Inflammatory macrophage (primary cell): ENCODE results near the gene IRF2.
A peak's percentile ranks its signal among the peaks of the same experiment; 100 is the strongest.

Experiments
- DNase-seq, 2 donors: peaks; one replicate each; pipeline ENCODE4 v3.0.0-alpha.2; 2020 to 2022

IRF2 gene

GRCh38 chr4:184386271-184386781, 88.0 kb downstream of the IRF2 start:
- DNase-seq = no peak

GRCh38 chr4:184385705-184386141, 88.6 kb downstream of the IRF2 start:
- no peak for DNase-seq

GRCh38 chr4:184384810-184385557, 89.4 kb downstream of the IRF2 start:
- DNase-seq = no peak

- peak; percentile 31 to 55 for DNase-seq
These were observed 90.1 kb downstream of the IRF2 start for GRCh38 chr4:184384056-184384809.

- DNase-seq = peak; percentile 39 to 77
These were observed 90.8 kb downstream of the IRF2 start for GRCh38 chr4:184383497-184384055.

- DNase-seq = no peak
These were observed 92.0 kb downstream of the IRF2 start for GRCh38 chr4:184382189-184382846.

GRCh38 chr4:184380707-184381106, 93.6 kb downstream of the IRF2 start:
- DNase-seq = no peak

DNA sequence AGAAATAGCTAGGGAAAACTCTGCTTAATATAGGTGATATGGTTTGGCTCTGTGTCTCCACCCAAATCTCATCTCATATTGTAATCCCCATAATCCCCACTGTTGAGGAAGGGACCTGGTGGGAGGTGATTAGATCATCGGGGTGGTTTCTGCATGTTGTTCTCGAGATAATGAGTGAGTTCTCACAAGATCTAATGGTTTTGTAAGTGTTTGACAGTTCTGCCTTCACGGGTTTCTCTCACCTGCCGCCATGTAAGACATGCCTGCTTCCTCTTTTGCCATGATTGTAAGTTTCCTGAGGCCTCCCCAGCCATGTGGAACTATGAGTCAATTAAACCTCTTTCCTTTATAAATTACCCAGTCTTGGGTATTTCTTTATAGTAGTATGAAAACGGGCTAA, 94.1 kb downstream of the IRF2 start:
- peak in 1 of 2 donors; percentile 35 for DNase-seq

DNA sequence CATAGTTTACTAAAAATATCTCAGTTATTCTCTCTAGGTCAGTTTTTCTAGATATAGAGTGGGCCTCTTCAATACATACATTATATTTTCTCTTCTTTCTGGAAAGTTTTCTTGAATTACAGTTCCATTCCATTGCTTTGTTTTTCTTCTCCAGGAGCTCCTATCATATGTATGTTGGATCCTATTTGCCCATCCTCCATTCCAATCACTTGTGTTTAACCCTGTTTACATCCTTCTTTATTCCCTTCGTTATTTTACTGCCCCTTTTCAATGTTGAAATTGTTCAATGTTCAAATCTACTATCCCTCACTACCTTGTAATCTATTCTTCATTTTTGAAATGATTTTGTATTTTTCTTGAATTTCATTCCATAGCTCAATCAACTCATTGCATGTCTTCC, 97.4 kb downstream of the IRF2 start:
- DNase-seq = no peak

DNA sequence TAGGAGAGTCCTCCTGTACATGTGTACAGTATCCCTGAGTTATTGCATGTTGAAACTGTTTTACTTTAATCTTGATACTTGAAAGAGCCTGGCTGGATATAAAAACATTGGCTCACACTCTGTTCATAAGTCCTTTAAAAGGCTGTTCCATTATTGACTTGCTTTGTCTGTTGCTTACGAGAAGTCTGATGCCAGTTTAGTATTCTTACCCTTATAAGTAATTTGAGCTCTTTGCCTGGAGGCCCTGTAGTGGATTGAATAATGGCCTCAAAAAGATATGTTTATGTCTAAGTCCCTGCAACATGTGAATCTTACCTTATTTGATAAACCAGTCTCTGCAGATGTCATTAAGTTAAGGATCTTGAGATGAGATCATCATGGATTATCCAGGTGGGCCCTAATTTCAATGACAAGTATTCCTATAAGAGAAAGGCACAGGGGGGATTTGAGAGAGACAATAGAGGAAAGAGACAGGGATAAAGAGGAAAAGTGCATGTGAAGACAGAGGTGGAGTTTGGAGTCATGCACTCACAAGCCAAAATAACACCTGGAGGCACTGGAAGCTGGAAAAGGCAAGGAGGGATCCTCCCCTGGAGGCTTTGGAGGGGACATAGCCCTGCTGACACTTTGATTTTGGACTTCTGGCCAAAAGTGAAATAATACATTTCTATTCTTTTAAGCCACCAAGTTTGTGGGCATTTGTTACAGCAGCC, 98.1 kb downstream of the IRF2 start:
- DNase-seq = no peak

GRCh38 chr4:184375623-184376022, 98.7 kb downstream of the IRF2 start:
- DNase-seq = peak in 1 of 2 donors; percentile 22

- peak in 1 of 2 donors; percentile 9 for DNase-seq
These were observed 99.3 kb downstream of the IRF2 start for GRCh38 chr4:184375027-184375426.

GRCh38 chr4:184373886-184374405, 100.4 kb downstream of the IRF2 start:
- no peak for DNase-seq

DNA sequence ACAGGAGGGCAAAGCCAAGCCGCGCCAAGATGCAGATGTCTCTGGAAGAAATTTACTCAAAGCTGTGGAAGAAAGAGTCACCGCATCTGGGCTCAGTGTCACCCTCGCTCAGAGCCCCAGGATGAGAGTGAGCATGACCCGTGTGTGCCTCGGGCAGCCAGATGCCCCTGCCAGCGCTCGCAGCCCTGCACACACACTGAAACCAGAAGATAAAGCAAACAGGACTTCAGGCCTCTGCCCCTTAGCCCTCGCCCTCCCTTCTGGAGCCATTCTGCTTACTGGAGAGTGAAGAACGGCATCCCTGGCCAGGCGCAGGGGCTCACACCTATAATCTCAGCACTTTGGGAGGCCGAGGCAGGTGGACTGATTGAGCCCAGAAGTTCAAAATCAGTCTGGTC, 103.0 kb downstream of the IRF2 start:
- DNase-seq = no peak

DNA sequence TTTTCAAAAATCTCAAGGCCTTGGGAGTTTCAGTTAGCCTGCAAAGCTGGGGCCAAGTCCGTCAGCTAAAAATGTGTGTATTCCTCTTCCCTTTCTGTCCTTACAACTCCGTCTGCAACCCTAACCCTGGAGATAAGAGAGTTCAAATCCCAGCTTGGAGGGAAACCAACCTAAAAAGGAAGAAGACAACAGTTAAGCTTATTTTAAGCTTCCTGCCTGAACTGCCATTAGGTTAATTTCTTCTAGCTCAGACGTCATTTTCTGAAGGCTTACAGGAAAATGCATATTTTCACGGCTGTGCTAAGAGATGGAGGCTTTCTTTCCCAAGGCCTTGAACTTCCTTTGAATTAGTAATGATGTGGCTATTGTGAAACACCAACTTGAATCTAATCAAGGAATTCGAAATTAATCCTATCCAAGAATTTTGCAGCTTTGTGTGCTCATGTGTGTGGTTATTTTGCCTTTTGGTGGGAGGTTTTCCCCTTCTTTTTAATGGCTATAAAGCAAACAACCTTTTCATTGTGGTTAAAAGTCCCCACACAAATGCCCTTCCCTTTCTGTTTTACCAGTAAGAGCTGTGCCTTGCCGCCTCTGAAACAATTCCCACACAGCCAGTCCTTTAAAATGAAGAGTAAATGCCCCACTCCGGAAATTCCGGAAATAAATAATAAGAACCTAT, 103.5 kb downstream of the IRF2 start:
- no peak for DNase-seq

DNA sequence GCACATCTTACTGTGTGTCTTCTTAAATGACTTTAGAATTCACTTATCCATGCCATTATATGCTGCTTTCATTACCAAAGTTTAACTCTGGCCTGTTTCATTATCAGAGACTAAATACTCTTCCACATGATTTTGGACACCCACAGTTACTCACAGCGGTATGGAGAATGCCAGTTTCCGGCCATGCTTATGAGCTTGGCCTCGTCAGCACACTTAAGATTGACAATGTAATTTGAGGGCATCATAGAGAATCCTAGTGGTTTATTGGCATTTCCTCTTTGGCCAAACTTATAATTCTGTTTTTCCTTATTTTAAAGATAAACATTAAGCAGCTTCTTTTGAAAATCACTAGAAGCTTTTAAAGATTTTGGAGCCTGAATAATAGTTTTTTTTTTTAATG, 104.5 kb downstream of the IRF2 start:
- no peak for DNase-seq

- no peak for DNase-seq
These were observed 105.6 kb downstream of the IRF2 start for GRCh38 chr4:184368731-184369130.

- no peak for DNase-seq
These were observed 106.1 kb downstream of the IRF2 start for GRCh38 chr4:184368290-184368689.

- DNase-seq = peak; percentile 62 to 65
These were observed 110.0 kb downstream of the IRF2 start for GRCh38 chr4:184364100-184364921.

GRCh38 chr4:184363258-184363657, 111.1 kb downstream of the IRF2 start:
- no peak for DNase-seq
